ENCODE results near the gene TNFRSF18. TPM values are rescaled to one million over a fixed set of nuclear protein-coding genes. Genes with fewer than 3 reads are reported as not detected.

The TNFRSF18 gene
- total and polyA plus RNA-seq, 2 experiments from 2014 or later: 1.1 to 1.5 TPM

GRCh38 chr1:1197188-1197500 lies 9.2 kb downstream of the TNFRSF18 start:
- H3K4me2 ChIP-seq: no peak overlapping the region
- no peaks in the 10 kb centered on the region for H3K9me2 ChIP-seq (ENCODE audit: insufficient read depth)
- no peaks in the 10 kb centered on the region for H3K79me2 ChIP-seq (replicated peaks; ENCODE audit: insufficient read depth)
- no peak for ATAC-seq
- no peak overlapping the region for H3K4me3 Mint-ChIP-seq
- H3K9me3 Mint-ChIP-seq: peaks cover 24% of the 10 kb centered on the region
- H3K27me3 ChIP-seq (ENCODE audit: insufficient read depth): no peaks in the 10 kb centered on the region
- no peak overlapping the region for H3K4me3 ChIP-seq
- TF ChIP-seq EZH2phosphoT487 (IDR thresholded peaks at IDR 0.05; ENCODE audit: unreplicated experiment): no peak
- no peaks in the 10 kb centered on the region for H3K36me3 ChIP-seq (ENCODE audit: insufficient read depth)
- no peak overlapping the region for H2AFZ ChIP-seq
- no peak overlapping the region for H3K27ac Mint-ChIP-seq
- H3K4me1 Mint-ChIP-seq: no peaks in the 10 kb centered on the region; the same call in 2 of the 3 replicates
- no peaks in the 10 kb centered on the region for H4K20me1 ChIP-seq (replicated peaks; ENCODE audit: insufficient read depth)
- no peaks in the 10 kb centered on the region for H3K4me1 ChIP-seq (ENCODE audit: insufficient read depth)
- H3K36me3 Mint-ChIP-seq (ENCODE audit: low read depth): peaks cover 1% of the 10 kb centered on the region; the same call in 2 of the 3 replicates
- H3K27me3 Mint-ChIP-seq (ENCODE audit: insufficient read depth, low read depth, poor library complexity): peaks cover 3% of the 10 kb centered on the region
- DNase-seq (ENCODE audit: low spot score): peak; percentile 5
- H3K27ac ChIP-seq (ENCODE audit: low read depth): no peak overlapping the region
- H3F3A ChIP-seq (replicated peaks; ENCODE audit: low read depth): no peaks in the 10 kb centered on the region

GRCh38 chr1:1196431-1197187 lies 9.8 kb downstream of the TNFRSF18 start:
- Mint-ChIP-seq H3K36me3 (ENCODE audit: low read depth) (peaks cover 7% of the 10 kb centered on the region; the same call in 2 of the 3 replicates), H3K4me1 (no peaks in the 10 kb centered on the region; the same call in 2 of the 3 replicates), H3K9me3 (peaks cover 30% of the 10 kb centered on the region), H3K4me3 (no peak overlapping the region), H3K27me3 (ENCODE audit: insufficient read depth, low read depth, poor library complexity) (peaks cover 3% of the 10 kb centered on the region), H3K27ac (no peak overlapping the region)
- H3K27me3 ChIP-seq (ENCODE audit: insufficient read depth): no peaks in the 10 kb centered on the region
- H3F3A ChIP-seq (replicated peaks; ENCODE audit: low read depth): no peaks in the 10 kb centered on the region
- H3K9me2 ChIP-seq (ENCODE audit: insufficient read depth): no peaks in the 10 kb centered on the region
- H2AFZ ChIP-seq: no peak overlapping the region
- ATAC-seq: no peak
- no peak overlapping the region for H3K27ac ChIP-seq (ENCODE audit: low read depth)
- H3K79me2 ChIP-seq (replicated peaks; ENCODE audit: insufficient read depth): no peaks in the 10 kb centered on the region
- no peaks in the 10 kb centered on the region for H3K36me3 ChIP-seq (ENCODE audit: insufficient read depth)
- no peaks in the 10 kb centered on the region for H4K20me1 ChIP-seq (replicated peaks; ENCODE audit: insufficient read depth)
- no peak overlapping the region for H3K4me3 ChIP-seq
- H3K4me1 ChIP-seq (ENCODE audit: insufficient read depth): no peaks in the 10 kb centered on the region
- DNase-seq (ENCODE audit: low spot score): peak; percentile 0
- no peak overlapping the region for H3K4me2 ChIP-seq
- TF ChIP-seq CREB1 (CRISPR knock-in tag; IDR thresholded peaks at IDR 0.05; ENCODE audit: low read depth) (no peak), STAT1 (IDR thresholded peaks at IDR 0.05; ENCODE audit: unreplicated experiment) (no peak), JUNB (IDR thresholded peaks at IDR 0.05; ENCODE audit: unreplicated experiment) (no peak), EZH2phosphoT487 (IDR thresholded peaks at IDR 0.05; ENCODE audit: unreplicated experiment) (no peak), EZH2 (IDR thresholded peaks at IDR 0.05; ENCODE audit: low read depth, unreplicated experiment) (no peak), REST (IDR thresholded peaks at IDR 0.05; ENCODE audit: unreplicated experiment) (no peak), ETS1 (IDR thresholded peaks at IDR 0.05) (no peak), CTCF (conservative IDR thresholded peaks at IDR 0.05; ENCODE audit: low read depth in 2 of 2) (no peak), NANOG (IDR thresholded peaks at IDR 0.05; ENCODE audit: borderline replicate concordance) (no peak), ZNF114 (CRISPR knock-in tag; IDR thresholded peaks at IDR 0.05) (no peak)
